ENCODE results near the gene NADK. TPM values are rescaled to one million over a fixed set of nuclear protein-coding genes. Genes with fewer than 3 reads are reported as not detected.

Gene NADK
- total and polyA plus RNA-seq, 2 of the 13 experiments (the other 11 are each of a cell fraction or from before 2014, with no cell fraction given): 56.6 to 60.1 TPM

GRCh38 chr1:1778663-1779319 lies 521 bp upstream of the NADK start (continued):
- no peak for TF ChIP-seq HOXD1 (CRISPR knock-in tag; IDR thresholded peaks at IDR 0.05)
- no peak for TF ChIP-seq ZNF747 (CRISPR knock-in tag; IDR thresholded peaks at IDR 0.05; ENCODE audit: borderline replicate concordance)
- no peak for TF ChIP-seq ZNF33A (CRISPR knock-in tag; IDR thresholded peaks at IDR 0.05; ENCODE audit: borderline replicate concordance)
- TF ChIP-seq ZBTB25 (CRISPR knock-in tag; IDR thresholded peaks at IDR 0.05): no peak
- TF ChIP-seq, protein P1, sequence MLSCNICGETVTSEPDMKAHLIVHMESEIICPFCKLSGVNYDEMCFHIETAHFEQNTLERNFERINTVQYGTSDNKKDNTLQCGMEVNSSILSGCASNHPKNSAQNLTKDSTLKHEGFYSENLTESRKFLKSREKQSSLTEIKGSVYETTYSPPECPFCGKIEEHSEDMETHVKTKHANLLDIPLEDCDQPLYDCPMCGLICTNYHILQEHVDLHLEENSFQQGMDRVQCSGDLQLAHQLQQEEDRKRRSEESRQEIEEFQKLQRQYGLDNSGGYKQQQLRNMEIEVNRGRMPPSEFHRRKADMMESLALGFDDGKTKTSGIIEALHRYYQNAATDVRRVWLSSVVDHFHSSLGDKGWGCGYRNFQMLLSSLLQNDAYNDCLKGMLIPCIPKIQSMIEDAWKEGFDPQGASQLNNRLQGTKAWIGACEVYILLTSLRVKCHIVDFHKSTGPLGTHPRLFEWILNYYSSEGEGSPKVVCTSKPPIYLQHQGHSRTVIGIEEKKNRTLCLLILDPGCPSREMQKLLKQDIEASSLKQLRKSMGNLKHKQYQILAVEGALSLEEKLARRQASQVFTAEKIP (CRISPR knock-in tag; IDR thresholded peaks at IDR 0.05; ENCODE audit: borderline replicate concordance): no peak
- TF ChIP-seq FOSL2 (CRISPR knock-in tag; IDR thresholded peaks at IDR 0.05): no peak; the same call in 1 of the 2 replicates
- TF ChIP-seq, protein P2, sequence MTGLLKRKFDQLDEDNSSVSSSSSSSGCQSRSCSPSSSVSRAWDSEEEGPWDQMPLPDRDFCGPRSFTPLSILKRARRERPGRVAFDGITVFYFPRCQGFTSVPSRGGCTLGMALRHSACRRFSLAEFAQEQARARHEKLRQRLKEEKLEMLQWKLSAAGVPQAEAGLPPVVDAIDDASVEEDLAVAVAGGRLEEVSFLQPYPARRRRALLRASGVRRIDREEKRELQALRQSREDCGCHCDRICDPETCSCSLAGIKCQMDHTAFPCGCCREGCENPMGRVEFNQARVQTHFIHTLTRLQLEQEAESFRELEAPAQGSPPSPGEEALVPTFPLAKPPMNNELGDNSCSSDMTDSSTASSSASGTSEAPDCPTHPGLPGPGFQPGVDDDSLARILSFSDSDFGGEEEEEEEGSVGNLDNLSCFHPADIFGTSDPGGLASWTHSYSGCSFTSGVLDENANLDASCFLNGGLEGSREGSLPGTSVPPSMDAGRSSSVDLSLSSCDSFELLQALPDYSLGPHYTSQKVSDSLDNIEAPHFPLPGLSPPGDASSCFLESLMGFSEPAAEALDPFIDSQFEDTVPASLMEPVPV (CRISPR knock-in tag; IDR thresholded peaks at IDR 0.05): peak; percentile 74
- TF ChIP-seq TGIF2 (CRISPR knock-in tag; IDR thresholded peaks at IDR 0.05): no peak
- peak; percentile 56 for TF ChIP-seq ZSCAN21 (CRISPR knock-in tag; IDR thresholded peaks at IDR 0.05; ENCODE audit: borderline replicate concordance)
- TF ChIP-seq ZFX (CRISPR knock-in tag; IDR thresholded peaks at IDR 0.05; ENCODE audit: low read depth): peak; percentile 75
- peak; percentile 58; the same call in 1 of the 2 replicates for TF ChIP-seq ZNF619 (CRISPR knock-in tag; IDR thresholded peaks at IDR 0.05)
- TF ChIP-seq NRL (CRISPR knock-in tag; IDR thresholded peaks at IDR 0.05; ENCODE audit: borderline replicate concordance): peak; percentile 69
- TF ChIP-seq, protein P3, sequence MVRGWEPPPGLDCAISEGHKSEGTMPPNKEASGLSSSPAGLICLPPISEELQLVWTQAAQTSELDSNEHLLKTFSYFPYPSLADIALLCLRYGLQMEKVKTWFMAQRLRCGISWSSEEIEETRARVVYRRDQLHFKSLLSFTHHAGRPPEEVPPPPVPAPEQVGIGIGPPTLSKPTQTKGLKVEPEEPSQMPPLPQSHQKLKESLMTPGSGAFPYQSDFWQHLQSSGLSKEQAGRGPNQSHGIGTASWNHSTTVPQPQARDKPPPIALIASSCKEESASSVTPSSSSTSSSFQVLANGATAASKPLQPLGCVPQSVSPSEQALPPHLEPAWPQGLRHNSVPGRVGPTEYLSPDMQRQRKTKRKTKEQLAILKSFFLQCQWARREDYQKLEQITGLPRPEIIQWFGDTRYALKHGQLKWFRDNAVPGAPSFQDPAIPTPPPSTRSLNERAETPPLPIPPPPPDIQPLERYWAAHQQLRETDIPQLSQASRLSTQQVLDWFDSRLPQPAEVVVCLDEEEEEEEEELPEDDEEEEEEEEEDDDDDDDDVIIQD (CRISPR knock-in tag; IDR thresholded peaks at IDR 0.05; ENCODE audit: low read depth): 0 out of 2 replicates have a peak, but pooled peaks have one; percentile 38
- TF ChIP-seq NFIC (IDR thresholded peaks at IDR 0.05; ENCODE audit: low read length): no peak
- no peak for TF ChIP-seq ZNF326 (CRISPR knock-in tag; IDR thresholded peaks at IDR 0.05; ENCODE audit: borderline replicate concordance)
- TF ChIP-seq, protein P4, sequence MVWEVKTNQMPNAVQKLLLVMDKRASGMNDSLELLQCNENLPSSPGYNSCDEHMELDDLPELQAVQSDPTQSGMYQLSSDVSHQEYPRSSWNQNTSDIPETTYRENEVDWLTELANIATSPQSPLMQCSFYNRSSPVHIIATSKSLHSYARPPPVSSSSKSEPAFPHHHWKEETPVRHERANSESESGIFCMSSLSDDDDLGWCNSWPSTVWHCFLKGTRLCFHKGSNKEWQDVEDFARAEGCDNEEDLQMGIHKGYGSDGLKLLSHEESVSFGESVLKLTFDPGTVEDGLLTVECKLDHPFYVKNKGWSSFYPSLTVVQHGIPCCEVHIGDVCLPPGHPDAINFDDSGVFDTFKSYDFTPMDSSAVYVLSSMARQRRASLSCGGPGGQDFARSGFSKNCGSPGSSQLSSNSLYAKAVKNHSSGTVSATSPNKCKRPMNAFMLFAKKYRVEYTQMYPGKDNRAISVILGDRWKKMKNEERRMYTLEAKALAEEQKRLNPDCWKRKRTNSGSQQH (CRISPR knock-in tag; IDR thresholded peaks at IDR 0.05; ENCODE audit: low read depth): 0 out of 2 replicates have a peak, but pooled peaks have one; percentile 4
- TF ChIP-seq, protein P5, sequence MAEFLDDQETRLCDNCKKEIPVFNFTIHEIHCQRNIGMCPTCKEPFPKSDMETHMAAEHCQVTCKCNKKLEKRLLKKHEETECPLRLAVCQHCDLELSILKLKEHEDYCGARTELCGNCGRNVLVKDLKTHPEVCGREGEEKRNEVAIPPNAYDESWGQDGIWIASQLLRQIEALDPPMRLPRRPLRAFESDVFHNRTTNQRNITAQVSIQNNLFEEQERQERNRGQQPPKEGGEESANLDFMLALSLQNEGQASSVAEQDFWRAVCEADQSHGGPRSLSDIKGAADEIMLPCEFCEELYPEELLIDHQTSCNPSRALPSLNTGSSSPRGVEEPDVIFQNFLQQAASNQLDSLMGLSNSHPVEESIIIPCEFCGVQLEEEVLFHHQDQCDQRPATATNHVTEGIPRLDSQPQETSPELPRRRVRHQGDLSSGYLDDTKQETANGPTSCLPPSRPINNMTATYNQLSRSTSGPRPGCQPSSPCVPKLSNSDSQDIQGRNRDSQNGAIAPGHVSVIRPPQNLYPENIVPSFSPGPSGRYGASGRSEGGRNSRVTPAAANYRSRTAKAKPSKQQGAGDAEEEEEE (CRISPR knock-in tag; IDR thresholded peaks at IDR 0.05; ENCODE audit: borderline replicate concordance): no peak
- TF ChIP-seq IRF1 (CRISPR knock-in tag; IDR thresholded peaks at IDR 0.05; ENCODE audit: low read depth): 0 out of 2 replicates have a peak, but pooled peaks have one; percentile 73

Measured in HepG2 (cell line).